Fibroblast of villous mesenchyme (primary cell): ENCODE results near the gene ZFP36L2. TPM values are rescaled to one million over a fixed set of nuclear protein-coding genes. Genes with fewer than 3 reads are reported as not detected.

ENCODE experiments used
- DNase-seq: peaks from one replicate; pipeline ENCODE4 v3.0.0-alpha.2; 2010; ENCODE audit warnings: low read depth
- H3K4me3 ChIP-seq: 2 replicates; pipeline ENCODE4 v1.5.1; 2011; ENCODE audit warnings: low read depth, mild to moderate bottlenecking, low read length
- total RNA-seq: library from RNA; depleted of rRNA; stranded (reverse); fragments of >200 nt; gene quantifications from 2 replicates; pipeline ENCODE4 v1.2.3, GENCODE V29; 2012
- TF ChIP-seq, protein P1 (sequence below): IDR thresholded peaks from 2 replicates; pipeline ENCODE4 v1.5.1; 2012; ENCODE audit warnings: low read depth, mild to moderate bottlenecking, low read length; ENCODE audit not compliant: insufficient read depth

ZFP36L2 gene
- total RNA-seq, 1 donor = 25.9 TPM

DNA sequence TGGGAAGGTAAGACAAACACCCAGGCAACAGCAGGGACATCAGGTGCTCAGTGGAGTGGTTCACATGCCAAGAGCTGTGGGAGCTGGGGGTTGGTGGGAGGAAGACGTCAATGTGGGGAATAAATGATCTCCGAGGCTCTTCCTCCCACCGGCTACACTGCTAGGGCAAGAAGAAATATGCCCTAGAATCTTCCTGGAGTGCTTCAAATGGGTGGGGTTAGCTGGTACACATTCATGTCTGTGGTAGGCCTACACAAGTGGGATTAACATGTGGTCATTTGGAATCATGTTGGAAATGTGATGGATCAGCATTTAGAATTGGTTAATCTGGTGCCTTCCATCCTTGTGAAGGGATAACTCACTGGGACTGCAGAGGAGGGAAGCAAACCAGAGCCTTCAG, 12.4 kb upstream of the ZFP36L2 start:
- H3K4me3 ChIP-seq = no peak overlapping the region
- TF ChIP-seq, protein P1, sequence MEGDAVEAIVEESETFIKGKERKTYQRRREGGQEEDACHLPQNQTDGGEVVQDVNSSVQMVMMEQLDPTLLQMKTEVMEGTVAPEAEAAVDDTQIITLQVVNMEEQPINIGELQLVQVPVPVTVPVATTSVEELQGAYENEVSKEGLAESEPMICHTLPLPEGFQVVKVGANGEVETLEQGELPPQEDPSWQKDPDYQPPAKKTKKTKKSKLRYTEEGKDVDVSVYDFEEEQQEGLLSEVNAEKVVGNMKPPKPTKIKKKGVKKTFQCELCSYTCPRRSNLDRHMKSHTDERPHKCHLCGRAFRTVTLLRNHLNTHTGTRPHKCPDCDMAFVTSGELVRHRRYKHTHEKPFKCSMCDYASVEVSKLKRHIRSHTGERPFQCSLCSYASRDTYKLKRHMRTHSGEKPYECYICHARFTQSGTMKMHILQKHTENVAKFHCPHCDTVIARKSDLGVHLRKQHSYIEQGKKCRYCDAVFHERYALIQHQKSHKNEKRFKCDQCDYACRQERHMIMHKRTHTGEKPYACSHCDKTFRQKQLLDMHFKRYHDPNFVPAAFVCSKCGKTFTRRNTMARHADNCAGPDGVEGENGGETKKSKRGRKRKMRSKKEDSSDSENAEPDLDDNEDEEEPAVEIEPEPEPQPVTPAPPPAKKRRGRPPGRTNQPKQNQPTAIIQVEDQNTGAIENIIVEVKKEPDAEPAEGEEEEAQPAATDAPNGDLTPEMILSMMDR = no peak
- no peak for DNase-seq

DNA sequence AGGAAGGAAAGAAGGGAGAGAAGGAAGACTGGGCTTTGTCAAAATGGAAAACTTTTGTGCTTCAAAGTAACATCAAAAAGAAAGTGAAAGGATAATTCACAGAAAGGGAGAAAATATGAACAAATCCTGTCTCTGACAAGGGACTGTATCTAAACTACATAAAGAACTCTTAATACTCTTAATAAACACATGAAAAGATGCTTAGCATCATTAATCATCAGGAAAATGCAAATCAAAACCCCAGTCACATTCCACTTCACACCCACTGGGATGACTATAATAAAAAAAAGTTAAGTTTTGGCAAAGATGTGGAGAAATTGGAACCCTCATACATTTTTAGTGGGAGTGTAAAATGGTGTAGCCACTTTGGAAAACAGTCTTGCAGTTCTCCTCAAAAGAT, 11.8 kb upstream of the ZFP36L2 start:
- DNase-seq = peak; percentile 29
- TF ChIP-seq, protein P1 = no peak
- no peak overlapping the region for H3K4me3 ChIP-seq

DNA sequence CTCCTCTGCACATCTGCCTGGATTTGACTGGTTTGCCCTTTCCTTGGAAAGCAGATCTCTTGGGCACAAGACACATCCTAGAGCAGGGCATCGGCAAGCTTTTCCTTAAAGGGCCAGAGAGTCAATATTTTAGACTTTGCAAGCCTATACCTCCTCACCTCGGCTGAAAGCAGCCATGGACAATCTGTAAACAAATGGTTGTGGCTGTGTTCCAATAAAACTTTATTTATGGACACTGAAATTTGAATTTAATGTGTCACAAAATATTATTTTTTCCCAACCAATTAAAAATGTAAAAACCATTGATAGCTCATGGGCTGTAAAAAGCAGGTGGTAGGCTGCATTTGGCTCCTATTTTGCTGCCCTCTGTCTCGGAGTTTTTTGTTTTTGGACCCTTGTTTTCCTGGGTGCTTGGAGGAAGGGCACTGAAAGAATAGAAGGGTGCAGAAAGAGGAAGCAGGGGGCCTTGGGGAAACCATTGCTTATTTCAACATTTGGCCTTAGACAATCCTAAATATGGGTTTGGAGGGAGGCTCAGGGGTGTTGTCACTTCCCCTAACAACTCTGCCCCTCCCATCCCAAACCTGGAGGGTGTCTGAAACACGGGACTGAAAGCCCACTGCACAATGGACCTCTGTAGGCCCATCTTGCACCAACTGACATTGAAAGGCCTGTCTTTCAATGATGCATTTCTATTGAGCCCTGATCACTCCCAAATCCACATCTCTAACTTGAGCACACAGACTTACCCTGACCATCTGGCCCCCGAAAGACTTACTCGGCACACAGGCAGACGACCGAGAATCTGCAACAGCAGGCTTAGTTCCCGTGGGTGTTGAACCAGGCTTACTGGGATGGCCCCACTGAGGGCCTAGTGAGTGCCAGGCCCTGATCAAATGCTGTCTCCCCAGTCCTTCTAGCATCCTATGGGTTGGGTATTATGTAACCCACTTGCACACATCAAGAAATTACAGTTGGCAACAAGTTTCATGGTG, 7.1 kb upstream of the ZFP36L2 start:
- TF ChIP-seq, protein P1 = no peak
- no peak overlapping the region for H3K4me3 ChIP-seq
- no peak for DNase-seq

DNA sequence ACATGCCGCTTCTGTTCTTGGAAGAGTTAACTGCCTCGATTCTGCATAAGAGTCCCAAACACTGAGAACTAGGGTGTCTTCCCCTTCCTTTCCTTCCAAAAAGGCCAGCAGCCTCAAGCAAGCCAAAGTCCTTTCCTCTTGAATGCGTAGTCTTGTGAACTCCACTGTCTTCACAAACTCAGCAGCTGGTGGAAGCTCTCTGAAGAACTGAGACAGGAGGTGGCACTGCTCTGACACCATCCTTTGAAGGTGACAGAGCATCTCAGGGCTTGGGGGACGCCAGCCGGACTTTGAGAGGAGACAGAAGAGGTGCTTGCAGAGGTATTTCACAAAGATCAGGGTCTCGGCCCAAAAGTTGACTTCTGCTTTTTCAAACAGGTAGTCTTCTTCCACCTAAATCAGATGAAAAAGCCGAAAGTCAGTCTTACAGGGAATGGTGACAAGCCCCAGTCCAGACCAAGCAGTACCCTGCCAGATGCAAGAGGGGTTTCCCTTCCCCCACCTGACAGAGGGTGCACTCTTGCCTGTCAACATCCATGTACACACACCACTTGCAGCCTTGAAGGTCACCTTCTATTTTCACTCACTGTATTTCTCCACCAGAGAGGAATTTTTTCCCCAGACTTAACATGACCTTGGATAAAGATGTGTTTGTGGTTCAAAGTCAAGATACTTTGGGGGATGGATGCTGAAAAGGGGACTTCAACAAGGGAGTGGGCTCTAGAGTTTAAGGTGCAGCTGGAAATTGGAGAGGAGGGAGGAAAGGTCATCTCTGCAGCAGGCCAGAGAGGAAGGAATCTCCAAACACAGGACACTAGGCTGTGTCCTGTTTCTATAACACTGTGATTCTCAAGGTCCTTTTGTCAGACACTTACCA, 4.8 kb upstream of the ZFP36L2 start:
- DNase-seq = no peak
- TF ChIP-seq, protein P1 = no peak
- no peak overlapping the region for H3K4me3 ChIP-seq

DNA sequence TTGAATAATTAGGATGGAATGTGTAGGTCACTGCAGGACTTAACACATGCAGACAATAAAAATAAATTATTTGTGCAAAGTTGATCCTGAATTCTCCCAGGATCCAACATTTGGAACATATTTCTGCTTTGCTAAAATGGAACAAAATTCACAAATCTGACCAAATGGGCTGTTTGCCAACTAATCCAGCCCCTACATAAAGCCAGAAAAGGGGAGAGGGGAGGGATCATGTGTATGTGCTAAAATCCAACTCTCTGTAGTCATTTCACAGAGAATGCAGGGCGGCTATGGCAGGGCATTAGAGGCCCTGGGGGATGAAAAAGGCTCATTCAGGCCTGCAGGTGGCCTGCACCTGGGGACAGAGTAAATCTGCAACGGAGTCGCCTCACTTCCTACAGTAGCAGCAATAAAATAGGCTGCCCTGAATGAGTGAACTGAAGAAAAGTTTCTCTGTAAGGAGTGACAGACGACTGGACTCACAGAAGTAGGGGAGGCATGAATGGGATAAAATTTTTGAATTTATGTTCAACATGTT, 4.0 kb upstream of the ZFP36L2 start:
- no peak for DNase-seq
- TF ChIP-seq, protein P1 = no peak
- no peak overlapping the region for H3K4me3 ChIP-seq

DNA sequence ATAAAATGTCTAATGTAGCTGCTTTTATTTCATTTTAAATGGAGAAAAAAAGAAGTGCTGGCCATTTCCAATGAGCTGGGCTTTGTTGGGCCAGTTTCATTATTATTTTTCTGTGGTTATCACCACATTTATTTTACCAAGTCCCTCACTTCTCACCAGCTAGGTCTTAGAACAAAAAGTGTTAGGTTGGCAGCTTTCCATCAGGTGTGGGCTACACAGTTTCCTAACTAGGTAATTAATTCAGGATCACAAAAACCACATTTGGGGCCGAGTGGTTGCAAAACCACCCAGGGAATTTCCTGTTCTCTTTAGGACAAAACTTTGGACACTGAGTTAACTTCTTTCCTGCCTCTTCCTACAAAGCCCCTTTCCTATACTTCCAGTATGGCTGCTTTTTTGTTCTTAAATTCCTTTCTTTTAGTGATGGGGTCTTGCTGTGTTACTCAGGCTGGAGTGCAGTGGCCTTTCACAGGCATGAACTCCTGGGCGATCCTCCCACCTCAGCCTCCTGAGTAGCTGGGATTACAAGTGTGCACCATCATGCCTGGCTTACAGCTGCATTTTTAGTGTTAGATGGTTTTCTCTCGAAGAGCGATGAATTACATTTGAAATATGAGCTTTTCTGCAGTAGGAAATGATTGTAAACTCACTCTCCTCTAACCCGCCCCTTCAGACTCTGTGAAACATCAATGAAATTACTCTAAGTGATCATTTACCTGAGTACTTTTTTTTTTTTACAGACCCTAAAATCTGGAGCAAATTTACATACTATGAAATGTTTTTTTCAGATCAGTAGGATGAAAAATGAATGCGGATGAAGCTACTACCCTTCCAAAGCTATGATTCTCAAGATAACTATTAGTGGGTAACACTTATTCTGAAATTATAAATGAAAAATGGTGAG, 2.6 kb upstream of the ZFP36L2 start:
- H3K4me3 ChIP-seq = no peak overlapping the region
- DNase-seq = peak; percentile 47
- TF ChIP-seq, protein P1 = no peak
